Astrocyte (in vitro differentiated cells and primary cell): ENCODE measurements around the gene SLC16A6. TPM values are rescaled to one million over a fixed set of nuclear protein-coding genes. Genes with fewer than 3 reads are reported as not detected.
A peak's percentile ranks its signal among the peaks of the same experiment; 100 is the strongest.
"Not testable (repeated sequence)": the region's sequence is repeated elsewhere in the genome, so short reads cannot be mapped to it uniquely, and the experiment has no call there.

Experiments
- DNase-seq: peaks from one replicate; pipeline ENCODE4 v3.0.0-alpha.2; 2010; ENCODE audit warnings: low read depth
- FAIRE-seq: peaks from 2 replicates; lab custom pipeline; 2011; peaks lifted over from hg19 to GRCh38; lab: Jason Lieb, UNC
- H2AFZ ChIP-seq: 2 replicates; pipeline ENCODE4 v1.6.0; 2012; ENCODE audit warnings: low read depth, low read length, inconsistent platforms
- H3K27ac ChIP-seq: 2 replicates; pipeline ENCODE4 v1.5.1; 2011; ENCODE audit warnings: low read depth, low read length, inconsistent platforms
- H3K27me3 ChIP-seq: 2 replicates; pipeline ENCODE4 v1.6.0; 2011; ENCODE audit warnings: low read length, inconsistent platforms; ENCODE audit not compliant: insufficient read depth
- H3K36me3 ChIP-seq: 2 replicates; pipeline ENCODE4 v1.5.1; 2011; ENCODE audit warnings: low read length, inconsistent platforms; ENCODE audit not compliant: insufficient read depth
- H3K4me1 ChIP-seq: 2 replicates; pipeline ENCODE4 v1.5.1; 2011; ENCODE audit warnings: low read length, inconsistent platforms; ENCODE audit not compliant: insufficient read depth
- H3K4me2 ChIP-seq: 2 replicates; pipeline ENCODE4 v1.6.0; 2012; ENCODE audit warnings: low read length, inconsistent platforms
- H3K4me3 ChIP-seq: 2 replicates; pipeline ENCODE4 v1.5.1; 2011; ENCODE audit warnings: low read depth, mild to moderate bottlenecking, low read length, inconsistent platforms; ENCODE audit not compliant: insufficient read depth
- H3K79me2 ChIP-seq: 2 replicates; pipeline ENCODE4 v1.6.0; 2012; ENCODE audit warnings: mild to moderate bottlenecking, low read length, inconsistent platforms; ENCODE audit not compliant: insufficient read depth
- H3K9ac ChIP-seq: 2 replicates; pipeline ENCODE4 v1.6.0; 2012; ENCODE audit warnings: mild to moderate bottlenecking, low read length, inconsistent platforms
- H3K9me3 ChIP-seq: 2 replicates; pipeline ENCODE4 v1.5.1; 2012; ENCODE audit warnings: low read depth, mild to moderate bottlenecking, low read length, inconsistent platforms; ENCODE audit not compliant: insufficient read depth
- H4K20me1 ChIP-seq: 2 replicates; pipeline ENCODE4 v1.6.0; 2012; ENCODE audit warnings: low read length, inconsistent platforms; ENCODE audit not compliant: insufficient read depth
- H3K27ac Mint-ChIP-seq: one replicate; pipeline ENCODE4 v1.8.0; 2021; ENCODE audit warnings: mild to moderate bottlenecking, mixed read lengths; ENCODE audit not compliant: unreplicated experiment
- H3K27me3 Mint-ChIP-seq: one replicate; pipeline ENCODE4 v1.8.0; 2021; ENCODE audit warnings: low read depth, mixed read lengths; ENCODE audit not compliant: unreplicated experiment
- H3K36me3 Mint-ChIP-seq: one replicate; pipeline ENCODE4 v1.8.0; 2021; ENCODE audit warnings: low read depth, mixed read lengths; ENCODE audit not compliant: unreplicated experiment
- H3K4me1 Mint-ChIP-seq: one replicate; pipeline ENCODE4 v1.8.0; 2021; ENCODE audit warnings: low read depth, mixed read lengths; ENCODE audit not compliant: unreplicated experiment
- H3K4me3 Mint-ChIP-seq: one replicate; pipeline ENCODE4 v1.8.0; 2021; ENCODE audit warnings: mild to moderate bottlenecking, moderate library complexity, mixed read lengths; ENCODE audit not compliant: unreplicated experiment
- H3K9me3 Mint-ChIP-seq: one replicate; pipeline ENCODE4 v1.8.0; 2021; ENCODE audit warnings: mild to moderate bottlenecking, mixed read lengths; ENCODE audit not compliant: unreplicated experiment
- EZH2 ChIP-seq: IDR thresholded peaks from 2 replicates; pipeline ENCODE4 v1.6.1; 2012; ENCODE audit warnings: mild to moderate bottlenecking, low read length, inconsistent platforms; ENCODE audit not compliant: insufficient read depth
- total RNA-seq: library from RNA; stranded (reverse); gene quantifications from 2 replicates; pipeline ENCODE4 v1.2.1, GENCODE V29; 2021
- TF ChIP-seq, protein P1 (sequence below): IDR thresholded peaks from 2 replicates; pipeline ENCODE4 v1.5.1; 2011; ENCODE audit warnings: low read depth, mild to moderate bottlenecking, inconsistent platforms, low read length, moderate library complexity; ENCODE audit not compliant: insufficient read depth

Gene SLC16A6
- total RNA-seq, 1 donor from 2014 or later = 0.34 TPM

DNA sequence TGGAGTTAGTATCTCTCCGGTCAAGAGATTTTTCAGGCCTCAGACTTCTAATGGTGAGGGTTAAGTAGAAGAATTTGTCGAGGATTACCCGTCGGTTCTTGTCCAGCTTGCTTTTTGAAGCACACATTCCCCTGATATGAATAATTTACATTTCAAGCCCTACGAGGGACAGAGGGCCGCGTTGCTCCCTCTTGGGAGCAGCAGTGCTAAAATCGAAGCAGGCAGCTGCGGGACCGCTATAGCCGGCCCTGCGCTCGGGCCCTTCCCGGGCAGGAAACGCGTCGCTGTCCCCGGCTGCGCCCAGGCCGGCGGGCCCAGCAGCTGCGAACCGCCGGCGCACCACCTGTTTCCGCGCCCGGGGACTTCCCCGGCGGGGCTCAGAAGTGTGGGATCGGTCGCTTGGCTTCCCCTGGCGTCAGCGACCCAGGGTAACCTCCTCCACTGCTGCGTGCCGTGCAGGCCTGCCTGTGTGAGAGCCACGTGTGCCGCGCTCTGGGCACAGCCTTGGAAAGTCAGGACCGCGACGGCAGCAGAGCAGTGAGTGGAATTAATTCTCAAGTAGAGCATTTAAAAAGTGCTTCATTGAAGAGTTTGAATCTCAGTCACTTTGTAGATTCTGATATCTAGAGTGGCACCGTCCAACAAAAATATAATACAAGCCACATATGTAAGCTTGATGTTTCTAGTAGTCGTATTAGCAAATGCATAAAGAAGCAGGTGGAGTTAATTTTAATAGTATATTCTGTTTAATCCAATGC is 31.9 kb downstream of the SLC16A6 start:
- not testable (repeated sequence) for H3K4me1 Mint-ChIP-seq, FAIRE-seq, H3K27me3 Mint-ChIP-seq, H3K27ac ChIP-seq, H3K27me3 ChIP-seq, H3K36me3 Mint-ChIP-seq, H3K9me3 Mint-ChIP-seq, H3K79me2 ChIP-seq, H4K20me1 ChIP-seq, H3K36me3 ChIP-seq, H3K4me1 ChIP-seq, H3K9me3 ChIP-seq
- peak overlapping the region; percentile 23 for H3K4me3 ChIP-seq
- peak overlapping the region; percentile 27 for H3K9ac ChIP-seq
- H3K4me2 ChIP-seq = peak overlapping the region; percentile 73
- H2AFZ ChIP-seq = peak overlapping the region; percentile 34
- peak; percentile 2 for DNase-seq
- H3K27ac Mint-ChIP-seq = peak overlapping the region; percentile 6
- H3K4me3 Mint-ChIP-seq = peak overlapping the region; percentile 63

DNA sequence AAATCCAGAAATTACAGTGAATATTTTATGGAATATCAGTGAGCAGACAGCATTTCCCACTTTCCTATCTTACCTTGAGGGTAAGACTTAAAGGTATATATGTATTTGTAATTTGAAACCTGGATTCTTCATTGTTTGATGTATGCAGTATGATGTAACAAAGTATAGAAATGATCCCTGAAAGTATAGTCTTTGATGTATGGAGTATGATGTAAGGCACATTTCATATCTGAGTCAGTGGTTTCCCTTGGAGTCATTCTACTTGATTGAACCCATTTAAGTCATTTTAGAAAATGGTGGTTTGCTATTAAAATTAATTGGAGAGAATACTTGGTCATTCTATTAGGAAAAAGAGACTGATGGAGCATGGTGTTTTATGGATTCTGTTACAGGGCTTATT is 33.0 kb downstream of the SLC16A6 start:
- H3K36me3 ChIP-seq = peaks cover 5% of the 10 kb centered on the region
- H3K9ac ChIP-seq = no peak overlapping the region
- FAIRE-seq (no peak), DNase-seq (no peak)
- no peaks in the 10 kb centered on the region for H3K9me3 Mint-ChIP-seq
- H3K27ac ChIP-seq = no peak overlapping the region
- H3K36me3 Mint-ChIP-seq = peaks cover 4% of the 10 kb centered on the region
- peaks cover 3% of the 10 kb centered on the region for H3K4me1 Mint-ChIP-seq
- no peak overlapping the region for H3K4me3 ChIP-seq
- peaks cover 2% of the 10 kb centered on the region for H3K4me1 ChIP-seq
- no peak overlapping the region for H3K4me3 Mint-ChIP-seq
- TF ChIP-seq, protein P1, sequence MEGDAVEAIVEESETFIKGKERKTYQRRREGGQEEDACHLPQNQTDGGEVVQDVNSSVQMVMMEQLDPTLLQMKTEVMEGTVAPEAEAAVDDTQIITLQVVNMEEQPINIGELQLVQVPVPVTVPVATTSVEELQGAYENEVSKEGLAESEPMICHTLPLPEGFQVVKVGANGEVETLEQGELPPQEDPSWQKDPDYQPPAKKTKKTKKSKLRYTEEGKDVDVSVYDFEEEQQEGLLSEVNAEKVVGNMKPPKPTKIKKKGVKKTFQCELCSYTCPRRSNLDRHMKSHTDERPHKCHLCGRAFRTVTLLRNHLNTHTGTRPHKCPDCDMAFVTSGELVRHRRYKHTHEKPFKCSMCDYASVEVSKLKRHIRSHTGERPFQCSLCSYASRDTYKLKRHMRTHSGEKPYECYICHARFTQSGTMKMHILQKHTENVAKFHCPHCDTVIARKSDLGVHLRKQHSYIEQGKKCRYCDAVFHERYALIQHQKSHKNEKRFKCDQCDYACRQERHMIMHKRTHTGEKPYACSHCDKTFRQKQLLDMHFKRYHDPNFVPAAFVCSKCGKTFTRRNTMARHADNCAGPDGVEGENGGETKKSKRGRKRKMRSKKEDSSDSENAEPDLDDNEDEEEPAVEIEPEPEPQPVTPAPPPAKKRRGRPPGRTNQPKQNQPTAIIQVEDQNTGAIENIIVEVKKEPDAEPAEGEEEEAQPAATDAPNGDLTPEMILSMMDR = no peak
- TF ChIP-seq EZH2 = no peak
- H3K9me3 ChIP-seq = no peaks in the 10 kb centered on the region
- no peaks in the 10 kb centered on the region for H3K27me3 Mint-ChIP-seq
- H3K4me2 ChIP-seq = no peak overlapping the region
- H2AFZ ChIP-seq = no peak overlapping the region
- no peaks in the 10 kb centered on the region for H3K79me2 ChIP-seq
- no peaks in the 10 kb centered on the region for H3K27me3 ChIP-seq
- no peak overlapping the region for H3K27ac Mint-ChIP-seq
- H4K20me1 ChIP-seq = no peaks in the 10 kb centered on the region

DNA sequence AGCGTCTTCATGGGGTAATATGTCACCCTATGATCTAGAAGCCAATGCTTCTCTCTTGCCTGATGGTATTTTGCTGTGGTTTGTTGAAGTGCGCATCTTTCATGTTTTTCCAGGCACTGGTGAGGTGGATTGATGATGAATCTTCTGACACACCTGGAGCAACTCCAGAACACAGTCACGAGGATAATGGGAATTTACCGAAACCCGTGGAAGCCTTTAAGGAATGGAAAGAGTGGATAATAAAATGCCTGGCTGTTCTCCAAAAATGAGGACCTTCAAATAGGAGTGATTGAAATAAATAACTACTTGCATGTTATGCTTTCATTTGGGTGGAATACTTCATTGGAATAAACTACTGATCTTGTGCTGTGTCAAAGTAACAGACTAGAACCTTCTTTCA is 34.2 kb downstream of the SLC16A6 start:
- H3K27me3 Mint-ChIP-seq, H3K9ac ChIP-seq, H3K36me3 ChIP-seq, H3K4me3 ChIP-seq, H3K4me1 Mint-ChIP-seq, H3K9me3 ChIP-seq, H2AFZ ChIP-seq, H3K36me3 Mint-ChIP-seq, H3K27ac ChIP-seq, H3K4me1 ChIP-seq, FAIRE-seq, H3K27me3 ChIP-seq, H3K9me3 Mint-ChIP-seq, H3K27ac Mint-ChIP-seq, H3K4me3 Mint-ChIP-seq, H3K79me2 ChIP-seq, H3K4me2 ChIP-seq, H4K20me1 ChIP-seq: not testable (repeated sequence)
- DNase-seq = peak; percentile 7
